SH-SY5Y (cell line): ENCODE measurements around the gene PER1.

ENCODE experiments used
- GATA2 ChIP-seq: IDR thresholded peaks from 2 replicates; pipeline ENCODE4 v1.6.1; 2011; ENCODE audit warnings: mild to moderate bottlenecking, low read depth, low read length
- GATA3 ChIP-seq: IDR thresholded peaks from 2 replicates; pipeline ENCODE4 v1.6.1; 2011; ENCODE audit warnings: low read depth, mild to moderate bottlenecking, low read length, moderate library complexity

The PER1 gene

DNA sequence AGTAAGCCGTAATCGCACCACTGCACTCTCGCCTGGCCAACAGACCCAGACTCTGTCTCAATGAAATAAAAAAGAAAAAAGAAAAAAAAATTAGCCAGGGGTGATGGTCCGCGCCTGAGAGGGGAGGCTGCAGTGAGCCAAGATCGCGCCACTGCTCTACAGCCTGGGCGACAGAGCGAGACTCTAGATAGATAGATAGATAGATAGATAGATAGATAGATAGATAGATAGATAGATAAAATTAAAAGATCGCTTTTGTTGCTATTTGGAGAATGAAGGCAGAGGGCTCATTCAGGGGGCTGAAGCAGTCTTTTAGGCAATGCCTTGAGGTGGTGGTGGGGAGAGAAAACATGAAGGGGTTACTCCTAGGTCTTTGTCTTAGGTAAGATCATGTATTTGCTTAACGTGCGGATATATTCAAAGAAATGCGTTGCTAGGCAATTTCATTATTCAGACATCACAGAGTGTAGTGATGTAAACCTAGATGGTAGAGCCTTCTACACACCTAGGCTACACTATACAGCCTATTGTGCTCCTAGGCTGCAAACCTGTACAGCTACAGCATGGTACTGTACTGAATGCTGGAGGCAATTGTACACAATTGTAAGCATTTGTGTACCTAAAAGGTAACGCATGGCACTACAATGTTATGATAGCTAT lies 23.9 kb downstream of the PER1 start:
- TF ChIP-seq GATA2 (no peak), GATA3 (no peak)

DNA sequence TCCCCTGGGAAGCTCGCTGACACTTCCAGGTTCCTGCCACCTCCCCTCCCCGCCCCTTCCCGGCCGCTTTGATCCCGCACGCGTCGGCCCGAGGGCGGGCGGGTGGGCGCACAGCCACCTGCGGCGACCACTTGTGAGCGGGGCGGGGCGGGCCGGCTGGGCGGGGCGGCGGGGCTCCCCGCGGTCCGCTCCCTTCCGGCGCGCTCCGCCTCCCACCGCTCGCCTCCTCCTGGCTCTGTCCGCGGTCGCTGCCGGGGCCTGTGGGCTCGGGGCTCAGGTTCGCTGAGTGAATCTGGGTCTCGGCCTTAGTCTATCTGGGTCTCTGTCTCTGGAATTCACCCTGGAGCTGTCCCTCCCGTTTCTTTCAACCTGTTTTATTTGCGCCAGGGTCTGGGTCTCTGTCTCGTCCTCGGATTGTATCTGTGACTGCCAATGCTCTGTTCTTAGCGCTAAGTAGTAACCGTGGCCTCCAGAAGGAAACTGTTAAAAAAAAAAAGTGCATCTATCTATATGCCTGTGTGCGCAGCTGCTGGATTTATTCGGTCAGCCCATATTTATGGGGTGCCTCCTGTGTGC lies 25.6 kb downstream of the PER1 start:
- TF ChIP-seq GATA2, result no peak
- TF ChIP-seq GATA3, result no peak

DNA sequence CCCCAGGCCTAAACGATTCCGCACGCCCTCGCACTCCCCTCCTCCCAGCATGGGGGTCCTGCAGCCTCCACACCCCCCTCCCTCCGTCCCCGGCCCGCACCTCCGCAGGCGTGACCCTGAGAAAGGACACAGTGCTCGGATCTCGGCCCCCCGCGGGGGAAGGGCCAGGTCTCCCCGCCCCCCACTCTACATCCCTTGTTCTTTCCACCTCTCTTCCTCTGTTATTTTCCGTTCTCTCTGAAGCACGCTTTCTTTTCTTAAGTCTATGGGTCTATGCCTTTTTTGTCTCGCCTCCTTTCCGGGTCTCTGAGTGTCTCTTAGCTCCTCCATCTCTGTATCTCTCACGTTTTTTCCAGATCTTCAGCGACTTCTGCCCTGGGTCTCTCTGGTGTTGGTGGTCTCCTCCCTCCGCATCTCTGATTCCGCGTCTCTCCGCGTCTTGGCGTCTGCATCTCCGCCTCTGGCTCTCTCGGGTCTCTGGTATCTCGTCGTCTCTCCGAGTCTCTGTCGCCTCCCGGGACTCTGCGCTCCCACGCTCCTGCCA lies 26.2 kb downstream of the PER1 start:
- TF ChIP-seq GATA2, result no peak

DNA sequence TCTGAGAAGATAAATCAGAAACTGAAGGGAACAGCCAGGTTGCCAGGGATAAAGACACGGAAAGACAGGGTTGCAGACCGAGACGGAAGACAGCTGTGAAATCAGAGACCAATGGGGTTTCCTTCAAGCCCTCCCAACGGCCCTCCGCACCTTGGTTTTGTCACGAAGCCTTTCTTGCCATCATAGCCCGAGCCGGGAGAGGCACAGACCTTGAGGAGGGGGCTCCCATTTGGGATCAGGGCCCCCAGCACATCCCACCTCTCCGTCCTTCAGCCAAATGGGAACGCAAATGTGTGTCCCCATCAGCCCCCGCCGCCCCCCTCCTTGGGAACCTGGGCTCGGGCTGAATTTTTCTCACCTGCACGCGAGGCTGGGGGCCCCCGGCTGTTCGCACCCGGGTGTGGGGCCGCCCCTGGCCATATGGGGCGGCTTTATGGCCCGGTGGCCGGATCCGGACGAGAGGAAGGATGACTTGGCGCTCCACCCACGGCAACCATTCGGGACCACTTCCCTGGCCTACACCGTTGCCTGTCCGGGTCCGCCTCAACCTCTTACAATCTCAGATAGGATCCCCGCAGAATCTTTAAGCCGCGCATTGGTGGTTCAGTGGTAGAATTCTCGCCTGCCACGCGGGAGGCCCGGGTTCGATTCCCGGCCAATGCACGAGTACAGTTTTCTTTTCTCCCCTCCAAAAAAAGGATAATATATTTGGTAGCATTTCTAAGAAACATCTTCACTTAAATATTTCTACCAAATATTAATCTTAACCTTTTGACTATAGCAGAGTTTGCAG lies 26.9 kb downstream of the PER1 start:
- TF ChIP-seq GATA3 (no peak), GATA2 (peak; percentile 47; the same call in 1 of the 2 replicates)

DNA sequence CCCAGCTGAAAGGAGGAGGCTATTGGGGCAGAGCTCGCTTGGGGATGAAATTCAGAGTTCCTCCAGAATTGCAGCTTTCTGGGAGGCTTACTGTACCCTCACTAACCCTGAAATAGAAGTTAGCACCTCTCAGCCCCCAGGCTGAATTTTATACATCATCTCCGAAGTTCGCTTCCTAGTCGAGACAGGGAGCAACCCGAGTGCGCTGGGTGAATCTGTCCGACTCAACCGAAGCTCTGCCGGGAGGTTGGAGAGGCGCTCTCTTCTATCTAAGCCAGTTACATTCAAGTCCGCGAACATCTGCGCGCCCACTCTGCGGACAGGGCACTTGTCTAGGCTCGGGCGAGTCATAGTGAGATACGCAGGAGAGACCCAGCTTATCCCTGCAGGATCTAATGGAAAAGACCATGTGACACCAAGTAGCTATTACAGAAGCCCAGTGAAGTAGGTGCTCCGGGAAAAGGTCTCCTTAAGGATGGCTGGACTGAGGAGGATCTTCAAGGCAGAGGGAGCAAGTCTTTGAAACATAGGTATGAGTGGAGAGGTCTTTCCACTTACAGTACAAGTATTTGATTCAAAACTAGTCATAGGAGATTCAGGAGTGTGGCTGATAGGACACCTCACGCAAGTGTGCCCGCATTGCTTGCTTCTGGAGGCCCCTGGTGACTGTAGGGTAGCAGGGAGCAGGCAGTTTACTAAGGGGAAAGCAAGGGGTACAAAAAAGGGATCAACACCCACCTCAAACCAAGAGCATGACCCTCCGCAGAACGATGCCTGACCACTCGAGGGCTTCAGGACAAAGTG lies 27.7 kb downstream of the PER1 start:
- TF ChIP-seq GATA2 (no peak), GATA3 (no peak)

DNA sequence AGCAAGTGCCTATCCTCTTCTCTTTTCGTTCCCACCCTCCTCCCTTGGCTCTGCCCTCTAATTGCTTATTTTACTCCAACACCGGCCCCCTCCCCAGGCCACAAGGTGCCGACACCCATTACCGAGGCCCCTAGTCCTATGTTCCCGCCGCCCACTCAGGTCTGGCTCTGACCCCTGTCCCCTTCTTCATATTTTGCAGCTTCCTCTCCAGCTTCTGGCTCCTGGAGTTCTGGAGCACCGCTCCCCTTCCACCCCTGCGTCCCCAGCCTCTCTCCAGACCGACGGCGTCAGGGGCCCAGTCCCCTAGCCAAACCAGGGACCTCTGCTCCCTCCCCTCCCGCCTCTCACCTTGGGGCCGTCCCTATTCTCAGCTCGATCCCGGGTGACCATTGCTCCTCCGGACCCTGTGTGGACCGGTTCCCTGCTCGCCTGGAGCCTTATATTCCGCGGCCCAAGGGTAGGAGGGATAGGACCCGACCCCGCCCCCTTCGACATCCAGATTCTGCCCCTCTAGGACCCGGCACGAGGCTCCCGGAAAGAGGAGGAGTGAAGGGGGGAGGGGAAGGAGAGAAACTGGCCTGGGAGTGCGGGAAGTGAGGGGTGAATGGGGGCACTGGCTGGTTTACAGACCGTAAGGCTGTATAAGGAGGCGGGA lies 28.4 kb downstream of the PER1 start, which contains the start of gene HES7:
HES7 (minus strand) TSS at position 412 of the 655 bp plus-strand sequence; CDS start at position 390, 22 bp downstream.
- TF ChIP-seq GATA2, result no peak
- no peak for TF ChIP-seq GATA3

DNA sequence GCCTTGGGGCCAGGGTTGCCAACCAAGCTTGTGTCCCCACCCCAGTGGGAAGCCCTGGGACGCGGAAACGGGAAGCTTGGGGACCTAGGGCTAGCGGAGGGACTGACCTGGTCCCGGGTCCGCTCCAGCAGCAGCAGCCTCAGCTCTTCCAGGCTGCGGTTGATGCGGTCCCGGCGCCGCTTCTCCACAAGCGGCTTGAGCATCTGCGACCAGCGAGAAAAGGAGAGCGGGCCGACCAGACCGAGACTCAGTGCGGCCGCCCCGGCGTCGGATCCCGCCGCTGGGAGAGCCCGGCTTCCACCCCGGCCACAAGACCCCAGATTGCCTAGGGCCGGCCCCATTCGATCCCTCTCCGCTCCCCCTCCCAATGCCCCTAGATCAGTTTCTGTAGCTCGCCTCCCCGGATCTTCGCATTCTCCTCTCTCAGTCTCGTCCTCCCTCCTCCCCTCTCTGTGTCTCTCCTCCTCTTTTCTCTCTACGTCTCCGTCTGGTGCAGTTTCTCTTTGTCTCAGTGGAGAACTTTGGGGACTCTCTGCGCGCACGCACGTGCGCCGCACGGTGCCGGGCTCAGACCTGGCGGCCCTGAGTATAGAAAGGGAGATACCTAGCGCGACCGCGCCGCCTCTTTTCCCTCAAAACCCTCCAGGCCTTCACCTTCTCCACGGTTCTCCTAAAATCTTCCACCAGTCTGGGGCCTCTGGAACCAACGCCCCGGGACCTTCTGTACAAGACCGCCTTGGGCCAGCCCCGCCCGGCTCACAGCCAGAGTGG lies 29.1 kb downstream of the PER1 start:
- TF ChIP-seq GATA3, result no peak
- TF ChIP-seq GATA2, result no peak

DNA sequence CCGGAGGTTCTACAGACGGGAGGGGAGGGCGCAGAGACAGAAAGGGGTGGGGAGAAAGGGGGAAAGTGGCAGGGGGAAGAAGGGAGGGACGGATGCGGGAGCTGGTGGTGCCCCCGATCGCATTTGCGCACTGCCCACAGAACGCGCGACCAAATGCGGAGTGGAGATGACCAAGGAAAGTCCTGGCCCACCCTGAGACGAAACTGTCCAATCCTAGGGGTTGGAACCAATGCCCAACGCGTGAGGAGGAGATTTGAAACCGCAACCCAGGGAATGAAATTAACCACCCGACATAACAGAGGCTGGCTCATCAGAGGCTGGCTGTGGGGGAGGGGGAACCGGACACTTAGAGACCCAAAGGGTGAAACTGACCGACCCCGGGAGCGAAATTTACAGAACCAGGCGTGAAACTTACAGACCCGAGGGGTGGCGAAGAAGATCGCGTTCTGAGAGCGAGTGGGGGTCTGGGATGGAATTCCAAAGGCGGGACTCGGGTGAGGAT lies 29.7 kb downstream of the PER1 start:
- TF ChIP-seq GATA2, result no peak
- TF ChIP-seq GATA3, result no peak

DNA sequence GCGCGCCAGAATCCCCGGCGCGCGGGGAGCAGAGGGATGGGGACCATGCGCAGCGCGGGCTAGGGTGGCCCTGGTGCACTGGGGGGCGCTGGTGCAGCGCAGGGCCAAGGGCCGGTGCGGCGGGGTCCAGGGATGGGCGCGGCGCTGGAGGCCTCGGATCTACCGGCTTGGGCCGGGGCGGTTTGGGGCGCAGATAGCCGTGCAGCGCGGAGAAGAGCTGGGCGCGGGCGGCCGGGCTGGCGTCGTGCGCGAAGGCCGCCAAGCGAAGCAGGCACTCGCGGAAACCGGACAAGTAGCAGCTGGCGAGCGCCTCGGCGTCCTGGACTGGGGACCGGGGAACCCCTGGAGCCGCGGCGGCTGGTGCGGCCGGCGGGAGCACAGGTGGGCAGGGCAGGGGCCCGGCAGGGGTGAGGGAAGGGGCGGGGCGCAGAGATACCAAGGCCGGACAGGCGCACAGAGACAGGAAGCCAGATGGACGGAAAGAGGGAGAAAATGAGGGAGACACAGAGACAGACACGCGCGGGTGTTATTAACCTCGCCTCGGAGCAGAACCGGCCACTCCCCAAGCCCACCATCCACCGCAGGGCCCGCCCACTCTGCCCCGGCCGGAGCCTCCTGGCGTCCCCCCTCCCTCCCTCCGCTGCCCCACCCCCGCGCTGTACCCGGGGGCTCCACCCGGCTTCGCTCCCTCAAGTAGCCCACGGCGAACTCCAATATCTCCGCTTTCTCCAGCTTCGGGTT lies 30.4 kb downstream of the PER1 start:
- TF ChIP-seq GATA3 (no peak), GATA2 (no peak)

DNA sequence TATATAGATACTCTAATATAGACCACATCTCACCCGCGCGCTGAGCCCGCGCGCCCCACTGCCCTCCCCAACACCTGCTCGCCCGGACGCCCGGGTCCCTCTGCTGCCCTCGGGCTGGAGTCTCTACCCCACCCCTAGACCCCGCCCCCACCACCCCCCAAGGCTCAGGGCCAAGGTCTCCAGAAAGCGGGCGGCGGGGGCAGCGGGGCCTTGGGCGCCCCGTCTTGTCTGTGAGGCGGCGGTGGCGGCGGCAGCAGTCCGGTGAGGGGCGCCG lies 30.9 kb downstream of the PER1 start:
- TF ChIP-seq GATA2 (no peak), GATA3 (no peak)

DNA sequence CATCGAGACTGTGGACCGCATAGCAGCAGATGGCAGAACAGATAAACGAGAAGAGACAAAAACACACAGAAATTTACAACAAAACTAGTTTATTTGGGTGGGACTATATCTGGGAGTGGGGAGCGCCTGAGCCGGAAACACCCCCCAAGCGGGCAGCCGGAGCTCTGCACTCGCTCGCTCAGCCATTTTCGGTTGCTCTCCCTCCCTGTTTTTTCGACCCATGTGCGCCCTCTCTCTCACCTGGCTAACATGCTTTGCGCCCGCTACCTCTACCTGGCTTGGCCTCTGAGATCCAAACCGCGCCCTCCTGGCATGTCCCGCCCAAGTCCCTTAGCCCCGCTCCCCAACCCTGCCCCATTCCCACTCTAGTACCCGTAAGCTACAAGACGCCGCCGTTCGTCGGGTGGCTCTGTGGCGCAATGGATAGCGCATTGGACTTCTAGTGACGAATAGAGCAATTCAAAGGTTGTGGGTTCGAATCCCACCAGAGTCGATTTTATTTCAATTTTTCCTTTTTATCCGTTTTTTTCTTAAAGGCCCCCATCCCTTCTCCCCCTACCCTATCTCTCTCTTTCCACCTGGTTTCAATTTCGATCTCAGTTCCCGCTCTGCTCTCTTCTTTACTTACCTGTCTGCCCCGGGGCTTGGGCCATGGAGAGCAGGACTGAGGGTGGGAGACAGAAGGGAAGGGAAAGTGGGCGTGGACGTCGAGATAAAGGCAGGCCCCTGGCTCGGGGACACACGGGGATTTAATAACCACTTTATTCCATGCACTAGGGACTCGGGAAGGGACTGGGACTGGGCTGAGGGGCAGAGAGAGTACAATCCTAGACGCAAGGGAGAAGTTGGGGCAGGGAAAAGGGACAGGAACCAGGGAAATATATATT lies 31.4 kb downstream of the PER1 start:
- TF ChIP-seq GATA3 (no peak), GATA2 (peak; percentile 42; the same call in 1 of the 2 replicates)
